Gastroesophageal sphincter (tissue), 3 donors: ENCODE measurements around the gene REG3A.

Experiments used
- CTCF ChIP-seq, 4 experiments: fragments of 200-600 bp in 2 of 4; fragments of 450-650 bp in 2 of 4; sonication (generic) in 1 of 4; IDR thresholded peaks; one replicate each; pipeline ENCODE4 v1.5.1; 2017 to 2019; ENCODE audit warnings: antibody characterized with exemption in 4 of 4, mild to moderate bottlenecking in 2 of 4, moderate library complexity in 2 of 4
- POLR2A ChIP-seq, 2 donors: fragments of 450-650 bp; IDR thresholded peaks; one replicate each; pipeline ENCODE4 v1.6.1; 2017; ENCODE audit warnings: antibody characterized with exemption in 2 of 2, mild to moderate bottlenecking in 2 of 2, moderate library complexity in 1 of 2
- POLR2AphosphoS5 ChIP-seq: sonication (generic); formaldehyde crosslinking; IDR thresholded peaks from one replicate; pipeline ENCODE4 v1.6.1; 2017; ENCODE audit warnings: antibody characterized with exemption

GRCh38 chr2:79112269-79112668 is 47.3 kb downstream of the REG3A start:
- no peak for TF ChIP-seq CTCF (IDR thresholded peaks at IDR 0.05)
- no peak for TF ChIP-seq POLR2A (IDR thresholded peaks at IDR 0.05)
- TF ChIP-seq POLR2AphosphoS5: no peak
